Measurements from ENCODE around the gene IGSF9.

DNA sequence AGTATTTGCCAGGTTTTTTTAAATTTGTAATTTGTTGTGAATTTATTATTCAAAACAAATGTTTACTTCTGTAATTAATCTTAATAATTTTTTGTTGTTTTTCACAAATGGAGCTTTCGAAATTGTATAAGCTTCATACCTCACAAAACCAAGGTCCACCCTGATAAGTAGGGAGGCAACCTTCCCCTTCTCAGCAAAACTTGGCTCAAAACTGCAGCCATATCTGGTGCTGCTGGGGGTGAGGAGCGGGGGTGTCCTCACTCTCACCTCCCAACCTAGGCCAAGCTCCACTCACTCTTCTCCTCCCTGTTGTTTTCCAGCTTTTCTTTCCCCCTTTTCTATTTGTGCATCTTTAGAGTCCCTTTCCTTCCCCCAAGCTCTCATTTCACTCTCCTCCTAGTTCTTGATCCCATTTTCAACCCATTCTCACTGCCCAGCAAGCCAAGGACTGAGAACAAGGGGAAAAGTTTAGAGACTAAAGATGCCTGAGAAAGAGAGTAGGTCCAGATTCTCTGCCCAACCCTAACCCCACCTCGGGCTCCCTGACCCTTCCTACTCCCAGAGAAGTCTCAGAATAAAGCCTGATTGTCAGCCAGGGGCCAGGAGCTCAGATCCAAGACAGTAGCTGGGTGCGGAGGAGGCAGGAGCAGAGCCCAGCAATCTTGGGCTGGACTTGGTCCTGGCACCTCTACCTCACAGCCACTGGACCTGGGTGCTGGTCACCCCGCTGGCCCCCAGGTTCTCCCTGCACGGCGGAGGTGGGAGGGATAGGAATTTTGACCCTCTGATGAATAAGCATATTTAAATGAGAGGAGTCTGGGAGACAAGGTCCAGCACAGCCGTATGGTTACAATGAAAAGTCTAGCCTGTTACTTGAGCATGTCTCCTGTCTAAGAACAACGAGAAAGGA, 37.1 kb downstream of the IGSF9 start:
- TF ChIP-seq RAD51 (IDR thresholded peaks at IDR 0.05; ENCODE audit: borderline replicate concordance) (no peak), POLR2A (IDR thresholded peaks at IDR 0.05; ENCODE audit: insufficient read depth in 1 of 2, low read depth in 2 of 2, low read length in 2 of 2) (no peak), JUN (CRISPR knock-in tag; IDR thresholded peaks at IDR 0.05) (no peak), SMC3 (IDR thresholded peaks at IDR 0.05; ENCODE audit: low read length) (no peak), FOXP1 (IDR thresholded peaks at IDR 0.05) (no peak), FOXP1 (CRISPR knock-in tag; IDR thresholded peaks at IDR 0.05) (no peak), ESRRA (CRISPR knock-in tag; IDR thresholded peaks at IDR 0.05; ENCODE audit: low read depth) (no peak), MAZ (IDR thresholded peaks at IDR 0.05; ENCODE audit: borderline replicate concordance, low read depth, low read length) (no peak), MAZ (CRISPR knock-in tag; IDR thresholded peaks at IDR 0.05; ENCODE audit: low read depth) (no peak)
- TF ChIP-seq, protein P1, sequence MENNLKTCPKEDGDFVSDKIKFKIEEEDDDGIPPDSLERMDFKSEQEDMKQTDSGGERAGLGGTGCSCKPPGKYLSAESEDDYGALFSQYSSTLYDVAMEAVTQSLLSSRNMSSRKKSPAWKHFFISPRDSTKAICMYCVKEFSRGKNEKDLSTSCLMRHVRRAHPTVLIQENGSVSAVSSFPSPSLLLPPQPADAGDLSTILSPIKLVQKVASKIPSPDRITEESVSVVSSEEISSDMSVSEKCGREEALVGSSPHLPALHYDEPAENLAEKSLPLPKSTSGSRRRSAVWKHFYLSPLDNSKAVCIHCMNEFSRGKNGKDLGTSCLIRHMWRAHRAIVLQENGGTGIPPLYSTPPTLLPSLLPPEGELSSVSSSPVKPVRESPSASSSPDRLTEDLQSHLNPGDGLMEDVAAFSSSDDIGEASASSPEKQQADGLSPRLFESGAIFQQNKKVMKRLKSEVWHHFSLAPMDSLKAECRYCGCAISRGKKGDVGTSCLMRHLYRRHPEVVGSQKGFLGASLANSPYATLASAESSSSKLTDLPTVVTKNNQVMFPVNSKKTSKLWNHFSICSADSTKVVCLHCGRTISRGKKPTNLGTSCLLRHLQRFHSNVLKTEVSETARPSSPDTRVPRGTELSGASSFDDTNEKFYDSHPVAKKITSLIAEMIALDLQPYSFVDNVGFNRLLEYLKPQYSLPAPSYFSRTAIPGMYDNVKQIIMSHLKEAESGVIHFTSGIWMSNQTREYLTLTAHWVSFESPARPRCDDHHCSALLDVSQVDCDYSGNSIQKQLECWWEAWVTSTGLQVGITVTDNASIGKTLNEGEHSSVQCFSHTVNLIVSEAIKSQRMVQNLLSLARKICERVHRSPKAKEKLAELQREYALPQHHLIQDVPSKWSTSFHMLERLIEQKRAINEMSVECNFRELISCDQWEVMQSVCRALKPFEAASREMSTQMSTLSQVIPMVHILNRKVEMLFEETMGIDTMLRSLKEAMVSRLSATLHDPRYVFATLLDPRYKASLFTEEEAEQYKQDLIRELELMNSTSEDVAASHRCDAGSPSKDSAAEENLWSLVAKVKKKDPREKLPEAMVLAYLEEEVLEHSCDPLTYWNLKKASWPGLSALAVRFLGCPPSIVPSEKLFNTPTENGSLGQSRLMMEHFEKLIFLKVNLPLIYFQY (CRISPR knock-in tag; IDR thresholded peaks at IDR 0.05; ENCODE audit: borderline replicate concordance) = no peak
